Osteocyte (in vitro differentiated cells): ENCODE results near the gene REEP6. TPM values are rescaled to one million over a fixed set of nuclear protein-coding genes. Genes with fewer than 3 reads are reported as not detected.
A peak's percentile ranks its signal among the peaks of the same experiment; 100 is the strongest.

Source experiments
- DNase-seq: peaks from one replicate; pipeline ENCODE4 v3.0.0; 2021; ENCODE audit warnings: mixed read lengths; ENCODE audit not compliant: unreplicated experiment; ENCODE audit errors: extremely low spot score
- H3K27ac Mint-ChIP-seq: one replicate; pipeline ENCODE4 v1.8.0; 2021; ENCODE audit warnings: mild to moderate bottlenecking, mixed read lengths; ENCODE audit not compliant: unreplicated experiment
- H3K27me3 Mint-ChIP-seq: one replicate; pipeline ENCODE4 v1.8.0; 2021; ENCODE audit warnings: mixed read lengths; ENCODE audit not compliant: unreplicated experiment
- H3K36me3 Mint-ChIP-seq: one replicate; pipeline ENCODE4 v1.8.0; 2021; ENCODE audit warnings: mixed read lengths; ENCODE audit not compliant: unreplicated experiment
- H3K4me1 Mint-ChIP-seq: one replicate; pipeline ENCODE4 v1.8.0; 2021; ENCODE audit warnings: mixed read lengths; ENCODE audit not compliant: unreplicated experiment
- H3K4me3 Mint-ChIP-seq: one replicate; pipeline ENCODE4 v1.8.0; 2021; ENCODE audit warnings: mild to moderate bottlenecking, moderate library complexity, mixed read lengths; ENCODE audit not compliant: unreplicated experiment
- H3K9me3 Mint-ChIP-seq: one replicate; pipeline ENCODE4 v1.8.0; 2021; ENCODE audit warnings: mixed read lengths; ENCODE audit not compliant: unreplicated experiment
- total RNA-seq: library from RNA; stranded (reverse); gene quantifications from 2 replicates; pipeline ENCODE4 v1.2.1, GENCODE V29; 2021
- TF ChIP-seq, protein P1 (sequence below): fragments of 200-600 bp; sonication (generic); IDR thresholded peaks from 2 replicates; pipeline ENCODE4 v1.5.0; 2021; ENCODE audit warnings: antibody characterized with exemption, mild to moderate bottlenecking, moderate library complexity

REEP6 gene
- total RNA-seq, 1 donor from 2014 or later, result 4.1 TPM

DNA sequence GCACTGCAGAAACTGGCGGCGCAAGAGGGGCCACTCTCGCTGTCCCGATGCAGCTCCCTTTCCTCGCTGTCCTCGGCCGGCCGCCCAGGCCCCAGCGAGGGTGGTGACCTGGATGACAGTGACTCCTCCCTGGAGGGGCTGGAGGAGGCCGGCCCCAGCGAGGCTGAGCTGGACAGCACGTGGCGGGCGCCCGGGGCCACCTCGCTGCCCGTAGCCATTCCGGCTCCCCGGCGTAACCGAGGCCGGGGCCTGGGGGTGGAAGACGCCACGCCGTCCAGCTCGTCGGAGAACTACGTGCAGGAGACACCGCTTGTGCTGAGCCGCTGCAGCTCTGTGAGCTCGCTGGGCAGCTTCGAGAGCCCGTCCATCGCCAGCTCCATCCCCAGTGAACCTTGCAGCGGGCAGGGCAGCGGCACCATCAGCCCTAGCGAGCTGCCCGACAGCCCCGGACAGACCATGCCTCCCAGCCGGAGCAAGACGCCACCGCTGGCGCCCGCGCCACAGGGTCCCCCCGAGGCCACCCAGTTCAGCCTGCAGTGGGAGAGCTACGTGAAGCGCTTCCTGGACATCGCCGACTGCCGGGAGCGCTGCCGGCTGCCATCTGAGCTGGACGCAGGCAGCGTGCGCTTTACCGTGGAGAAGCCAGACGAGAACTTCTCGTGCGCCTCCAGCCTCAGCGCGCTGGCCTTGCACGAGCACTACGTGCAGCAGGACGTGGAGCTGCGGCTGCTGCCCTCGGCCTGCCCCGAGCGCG lies 24.3 kb upstream of the REEP6 start:
- H3K36me3 Mint-ChIP-seq, result no peaks in the 10 kb centered on the region
- H3K4me3 Mint-ChIP-seq, result no peak overlapping the region
- no peaks in the 10 kb centered on the region for H3K9me3 Mint-ChIP-seq
- TF ChIP-seq, protein P1, sequence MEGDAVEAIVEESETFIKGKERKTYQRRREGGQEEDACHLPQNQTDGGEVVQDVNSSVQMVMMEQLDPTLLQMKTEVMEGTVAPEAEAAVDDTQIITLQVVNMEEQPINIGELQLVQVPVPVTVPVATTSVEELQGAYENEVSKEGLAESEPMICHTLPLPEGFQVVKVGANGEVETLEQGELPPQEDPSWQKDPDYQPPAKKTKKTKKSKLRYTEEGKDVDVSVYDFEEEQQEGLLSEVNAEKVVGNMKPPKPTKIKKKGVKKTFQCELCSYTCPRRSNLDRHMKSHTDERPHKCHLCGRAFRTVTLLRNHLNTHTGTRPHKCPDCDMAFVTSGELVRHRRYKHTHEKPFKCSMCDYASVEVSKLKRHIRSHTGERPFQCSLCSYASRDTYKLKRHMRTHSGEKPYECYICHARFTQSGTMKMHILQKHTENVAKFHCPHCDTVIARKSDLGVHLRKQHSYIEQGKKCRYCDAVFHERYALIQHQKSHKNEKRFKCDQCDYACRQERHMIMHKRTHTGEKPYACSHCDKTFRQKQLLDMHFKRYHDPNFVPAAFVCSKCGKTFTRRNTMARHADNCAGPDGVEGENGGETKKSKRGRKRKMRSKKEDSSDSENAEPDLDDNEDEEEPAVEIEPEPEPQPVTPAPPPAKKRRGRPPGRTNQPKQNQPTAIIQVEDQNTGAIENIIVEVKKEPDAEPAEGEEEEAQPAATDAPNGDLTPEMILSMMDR, result no peak
- H3K27ac Mint-ChIP-seq, result no peak overlapping the region
- peaks cover 2% of the 10 kb centered on the region for H3K27me3 Mint-ChIP-seq
- peaks cover 7% of the 10 kb centered on the region for H3K4me1 Mint-ChIP-seq
- DNase-seq, result no peak

DNA sequence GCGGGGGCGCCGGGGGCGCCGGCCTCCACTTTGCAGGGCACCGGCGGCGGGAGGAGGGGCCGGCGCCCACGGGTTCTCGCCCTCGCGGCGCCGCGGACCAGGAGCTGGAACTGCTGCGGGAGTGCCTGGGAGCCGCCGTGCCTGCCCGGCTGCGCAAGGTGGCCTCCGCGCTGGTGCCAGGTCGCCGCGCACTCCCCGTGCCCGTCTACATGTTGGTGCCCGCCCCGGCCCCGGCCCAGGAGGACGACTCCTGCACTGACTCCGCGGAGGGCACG lies 23.8 kb upstream of the REEP6 start:
- Mint-ChIP-seq H3K36me3 (no peaks in the 10 kb centered on the region), H3K4me1 (peaks cover 7% of the 10 kb centered on the region), H3K4me3 (no peak overlapping the region), H3K27ac (no peak overlapping the region), H3K9me3 (no peaks in the 10 kb centered on the region), H3K27me3 (peaks cover 2% of the 10 kb centered on the region)
- TF ChIP-seq, protein P1, result no peak
- no peak for DNase-seq

DNA sequence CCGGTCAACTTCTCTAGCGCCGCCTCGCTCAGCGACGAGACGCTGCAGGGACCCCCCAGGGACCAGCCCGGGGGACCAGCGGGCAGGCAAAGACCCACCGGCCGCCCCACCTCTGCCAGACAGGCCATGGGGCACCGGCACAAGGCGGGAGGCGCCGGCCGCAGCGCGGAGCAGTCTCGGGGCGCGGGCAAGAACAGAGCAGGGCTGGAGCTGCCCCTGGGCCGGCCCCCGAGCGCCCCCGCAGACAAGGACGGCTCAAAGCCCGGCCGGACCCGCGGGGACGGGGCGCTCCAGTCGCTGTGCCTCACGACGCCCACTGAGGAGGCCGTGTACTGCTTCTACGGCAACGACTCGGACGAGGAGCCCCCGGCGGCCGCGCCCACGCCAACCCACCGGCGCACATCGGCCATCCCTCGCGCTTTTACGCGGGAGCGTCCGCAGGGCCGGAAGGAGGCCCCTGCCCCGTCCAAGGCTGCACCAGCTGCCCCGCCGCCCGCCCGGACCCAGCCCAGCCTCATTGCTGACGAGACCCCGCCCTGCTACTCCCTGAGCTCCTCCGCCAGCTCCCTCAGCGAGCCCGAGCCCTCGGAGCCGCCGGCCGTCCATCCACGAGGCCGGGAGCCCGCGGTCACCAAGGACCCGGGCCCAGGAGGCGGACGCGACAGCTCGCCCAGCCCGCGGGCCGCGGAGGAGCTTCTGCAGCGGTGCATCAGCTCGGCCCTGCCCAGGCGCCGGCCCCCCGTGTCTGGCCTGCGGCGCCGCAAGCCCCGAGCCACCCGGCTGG lies 23.3 kb upstream of the REEP6 start:
- Mint-ChIP-seq H3K9me3 (no peaks in the 10 kb centered on the region), H3K4me3 (no peak overlapping the region), H3K36me3 (no peaks in the 10 kb centered on the region), H3K27ac (no peak overlapping the region), H3K27me3 (peaks cover 2% of the 10 kb centered on the region), H3K4me1 (peaks cover 7% of the 10 kb centered on the region)
- no peak for DNase-seq
- TF ChIP-seq, protein P1, result no peak

DNA sequence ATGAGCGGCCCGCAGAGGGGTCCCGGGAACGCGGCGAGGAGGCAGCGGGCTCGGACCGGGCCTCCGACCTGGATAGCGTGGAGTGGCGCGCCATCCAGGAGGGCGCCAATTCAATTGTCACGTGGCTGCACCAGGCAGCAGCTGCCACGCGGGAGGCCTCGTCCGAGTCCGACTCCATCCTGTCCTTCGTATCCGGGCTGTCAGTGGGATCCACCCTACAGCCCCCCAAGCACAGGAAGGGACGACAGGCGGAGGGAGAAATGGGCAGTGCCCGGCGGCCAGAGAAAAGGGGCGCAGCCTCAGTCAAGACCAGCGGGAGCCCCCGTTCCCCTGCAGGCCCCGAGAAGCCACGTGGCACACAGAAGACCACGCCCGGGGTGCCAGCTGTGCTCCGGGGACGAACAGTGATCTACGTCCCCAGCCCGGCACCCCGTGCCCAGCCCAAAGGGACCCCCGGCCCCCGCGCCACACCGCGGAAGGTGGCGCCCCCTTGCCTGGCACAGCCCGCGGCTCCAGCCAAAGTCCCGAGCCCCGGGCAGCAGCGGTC lies 22.6 kb upstream of the REEP6 start:
- Mint-ChIP-seq H3K27me3 (peaks cover 2% of the 10 kb centered on the region), H3K27ac (no peak overlapping the region), H3K36me3 (peaks cover under 1% of the 10 kb centered on the region), H3K4me1 (peaks cover 7% of the 10 kb centered on the region), H3K9me3 (no peaks in the 10 kb centered on the region), H3K4me3 (no peak overlapping the region)
- TF ChIP-seq, protein P1, result no peak
- no peak for DNase-seq

DNA sequence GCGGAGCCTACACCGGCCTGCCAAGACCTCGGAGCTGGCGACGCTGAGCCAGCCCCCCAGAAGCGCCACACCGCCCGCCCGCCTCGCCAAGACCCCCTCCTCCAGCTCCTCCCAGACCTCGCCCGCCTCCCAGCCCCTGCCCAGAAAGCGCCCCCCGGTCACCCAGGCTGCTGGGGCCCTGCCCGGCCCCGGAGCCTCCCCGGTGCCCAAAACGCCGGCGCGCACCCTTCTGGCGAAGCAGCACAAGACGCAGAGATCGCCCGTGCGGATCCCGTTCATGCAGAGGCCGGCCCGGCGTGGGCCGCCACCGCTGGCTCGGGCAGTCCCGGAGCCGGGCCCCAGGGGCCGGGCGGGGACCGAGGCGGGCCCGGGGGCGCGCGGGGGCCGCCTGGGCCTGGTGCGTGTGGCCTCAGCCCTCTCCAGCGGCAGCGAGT lies 22.1 kb upstream of the REEP6 start:
- Mint-ChIP-seq H3K36me3 (peaks cover 2% of the 10 kb centered on the region), H3K27ac (no peak overlapping the region), H3K9me3 (no peaks in the 10 kb centered on the region), H3K4me1 (peaks cover 7% of the 10 kb centered on the region), H3K27me3 (peaks cover 2% of the 10 kb centered on the region), H3K4me3 (peak overlapping the region; percentile 26)
- TF ChIP-seq, protein P1, result no peak
- no peak for DNase-seq
